Transverse colon (tissue), 4 donors: Measurements from ENCODE around the gene RHOB. TPM values are rescaled to one million over a fixed set of nuclear protein-coding genes. Genes with fewer than 3 reads are reported as not detected.
"Not testable (repeated sequence)": the region's sequence is repeated elsewhere in the genome, so short reads cannot be mapped to it uniquely, and the experiment has no call there.

Source experiments
- DNase-seq: peaks from one replicate; pipeline ENCODE4 v3.0.0-alpha.2; 2019
- H3K27ac ChIP-seq, 4 donors: fragments of 200-600 bp; sonication (generic); 2 replicates each; pipeline ENCODE4 v1.5.1; 2016 to 2018; ENCODE audit warnings: inconsistent platforms in 4 of 4
- H3K27me3 ChIP-seq: fragments of 200-600 bp; sonication (generic); 2 replicates; pipeline ENCODE4 v1.5.1; 2017; ENCODE audit warnings: inconsistent platforms
- H3K36me3 ChIP-seq, 4 donors: fragments of 200-600 bp; sonication (generic); 2 replicates each; pipeline ENCODE4 v1.5.1; 2017 to 2019; ENCODE audit warnings: inconsistent platforms in 4 of 4
- H3K4me1 ChIP-seq, 4 donors: fragments of 200-600 bp; sonication (generic); 2 replicates each; pipeline ENCODE4 v1.5.1; 2017 to 2020; ENCODE audit warnings: inconsistent platforms in 4 of 4
- H3K4me3 ChIP-seq, 4 donors: fragments of 200-600 bp; sonication (generic); 1 replicate in 1 of 4; 2 replicates in 3 of 4; pipeline versions ENCODE4 v1.5.1 to v1.6.1; 2017 to 2019; ENCODE audit warnings: inconsistent platforms in 4 of 4
- H3K9me3 ChIP-seq, 2 donors: fragments of 200-600 bp; sonication (generic); 2 replicates each; pipeline ENCODE4 v1.5.1; 2017 to 2019; ENCODE audit warnings: inconsistent platforms in 2 of 2
- CTCF ChIP-seq, 5 experiments: fragments of 200-600 bp in 3 of 5; fragments of 450-650 bp in 2 of 5; sonication (generic) in 3 of 5; IDR thresholded peaks; 1 replicate in 2 of 5; 2 replicates in 3 of 5; pipeline ENCODE4 v1.5.1; 2016 to 2017; ENCODE audit warnings: antibody characterized with exemption in 5 of 5, inconsistent platforms in 3 of 5, mild to moderate bottlenecking in 2 of 5, moderate library complexity in 1 of 5
- EP300 ChIP-seq: sonication (generic); formaldehyde crosslinking; IDR thresholded peaks from one replicate; pipeline ENCODE4 v1.6.1; 2017; ENCODE audit warnings: antibody characterized with exemption, low read depth
- POLR2A ChIP-seq: fragments of 450-650 bp; IDR thresholded peaks from one replicate; pipeline ENCODE4 v1.6.1; 2016; ENCODE audit warnings: antibody characterized with exemption, mild to moderate bottlenecking, moderate library complexity
- POLR2AphosphoS5 ChIP-seq, 3 donors: sonication (generic); formaldehyde crosslinking; IDR thresholded peaks; one replicate each; pipeline ENCODE4 v1.6.1; 2016; ENCODE audit warnings: antibody characterized with exemption in 3 of 3
- WGBS, 2 donors: methylation state at CpG; one replicate each; pipeline ENCODE4 v1.1.5; 2018; ENCODE audit warnings: low coverage in 1 of 2; 5-methylcytosine and 5-hydroxymethylcytosine counted together
- in situ Hi-C, 4 donors: fragments of 200-750 bp; cut with MboI; loops; one replicate each; pipeline versions ENCODE4 v1.15.0 to v1.15.1; 2017; ENCODE audit warnings: low sequenced_read_pairs in 3 of 4, low pct_ligation_motif_present in 1 of 4, low pct_unique_long_range_greater_than_20kb in 1 of 4
- intact Hi-C: fragments of 100-400 bp; cut with DNase I; formaldehyde crosslinking; loops from one replicate; pipeline ENCODE4 v1.15.1; 2023; ENCODE audit warnings: low total_unique reads
- total RNA-seq, 4 donors: library from RNA; depleted of rRNA; stranded (reverse); fragments of >200 nt; gene quantifications; one replicate each; pipeline ENCODE4 v1.1.0, GENCODE V29; 2016

The RHOB gene
- total RNA-seq, 4 donors from 2014 or later: 360 to 732 (median 532) TPM

DNA sequence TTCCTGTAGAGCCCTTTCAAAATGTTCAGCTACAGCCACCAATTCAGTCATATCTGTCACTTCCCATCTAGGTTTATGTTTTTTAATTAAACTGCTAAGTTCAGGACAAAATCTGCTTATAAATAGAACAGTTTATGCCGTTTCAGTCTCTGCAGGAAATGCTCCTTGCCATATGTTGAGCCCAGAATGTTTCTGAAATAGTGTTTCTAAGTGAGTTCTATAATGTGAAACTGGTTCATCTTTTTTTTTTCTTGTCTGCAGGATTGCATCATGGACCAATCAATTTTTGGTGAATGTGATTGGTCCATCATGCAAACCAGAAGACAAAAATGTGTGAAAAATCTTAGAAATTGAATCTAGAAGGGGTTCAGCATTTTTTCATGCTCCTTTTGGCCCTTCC is 30.2 kb upstream of the RHOB start:
- no peak for DNase-seq
- in situ Hi-C loops (no loop called here), intact Hi-C loops (no loop called here)
- no peaks in the 10 kb centered on the region for H3K36me3 ChIP-seq
- no peak overlapping the region for H3K4me3 ChIP-seq
- H3K4me1 ChIP-seq: peaks cover 3 to 18% (median 15%) of the 10 kb centered on the region in 4 donors
- no peak overlapping the region for H3K27ac ChIP-seq
- no peaks in the 10 kb centered on the region for H3K9me3 ChIP-seq
- 56 to 71% methylated on average over 1 of the region's 1 CpG for WGBS, 2 donors
- TF ChIP-seq POLR2AphosphoS5 (IDR thresholded peaks at IDR 0.05): no peak
- TF ChIP-seq CTCF (IDR thresholded peaks at IDR 0.05): no peak
- TF ChIP-seq POLR2A: no peak
- no peak for TF ChIP-seq EP300
- no peaks in the 10 kb centered on the region for H3K27me3 ChIP-seq

- H3K27ac ChIP-seq, H3K9me3 ChIP-seq, H3K36me3 ChIP-seq, intact Hi-C loops, in situ Hi-C loops, DNase-seq, H3K27me3 ChIP-seq, H3K4me3 ChIP-seq: not testable (repeated sequence)
- H3K4me1 ChIP-seq: peaks cover 6 to 24% (median 15%) of the 10 kb centered on the region in 4 donors
- WGBS, 2 donors: 21 to 82% methylated on average over 3 to 5 of the region's 5 CpGs
Observed at GRCh38 chr2:20417230-20417821, 29.5 kb upstream of the RHOB start.

GRCh38 chr2:20418519-20418918 is 28.4 kb upstream of the RHOB start:
- Histone ChIP-seq H3K27me3 (no peaks in the 10 kb centered on the region), H3K4me3 (no peak overlapping the region), H3K9me3 (no peaks in the 10 kb centered on the region), H3K36me3 (no peaks in the 10 kb centered on the region), H3K4me1 (peaks cover 14 to 34% (median 25%) of the 10 kb centered on the region in 4 donors), H3K27ac (peak overlapping the region; percentile 49 to 86 (median 80))
- WGBS, 2 donors: 55 to 100% methylated on average over 1 to 3 of the region's 3 CpGs
- intact Hi-C loops: loop anchor here (2.0 kb wide), 1 partner anchor 48 kb away; no protein-coding TSS in a partner anchor
- DNase-seq: peak; percentile 1
- TF ChIP-seq EP300 (no peak), CTCF (IDR thresholded peaks at IDR 0.05) (no peak), POLR2A (no peak), POLR2AphosphoS5 (IDR thresholded peaks at IDR 0.05) (no peak)
- in situ Hi-C loops: no loop called here

GRCh38 chr2:20419007-20419576 is 27.8 kb upstream of the RHOB start:
- WGBS, 2 donors: 30 to 64% methylated on average over 2 to 8 of the region's 8 CpGs
- Histone ChIP-seq H3K9me3 (no peaks in the 10 kb centered on the region), H3K27ac (peak overlapping the region; percentile 49 to 86 (median 80)), H3K36me3 (no peaks in the 10 kb centered on the region), H3K4me3 (no peak overlapping the region), H3K27me3 (no peaks in the 10 kb centered on the region), H3K4me1 (peaks cover 16 to 37% (median 27%) of the 10 kb centered on the region in 4 donors)
- intact Hi-C loops: loop anchor here (2.0 kb wide), 1 partner anchor 48 kb away; no protein-coding TSS in a partner anchor
- peak; percentile 57 for DNase-seq
- TF ChIP-seq POLR2AphosphoS5 (IDR thresholded peaks at IDR 0.05): peak in 2 of 3 donors; percentile 51 to 54
- no peak for TF ChIP-seq POLR2A
- in situ Hi-C loops: no loop called here

GRCh38 chr2:20419752-20420151 is 27.1 kb upstream of the RHOB start:
- in situ Hi-C loops: no loop called here

More at GRCh38 chr2:20419752-20420151, 27.1 kb upstream of the RHOB start:
- TF ChIP-seq EP300 (no peak), CTCF (IDR thresholded peaks at IDR 0.05) (no peak), POLR2AphosphoS5 (IDR thresholded peaks at IDR 0.05) (no peak), POLR2A (no peak)
- H3K27ac ChIP-seq: peak overlapping the region; percentile 49 to 86 (median 80)
- no peaks in the 10 kb centered on the region for H3K9me3 ChIP-seq
- H3K36me3 ChIP-seq: no peaks in the 10 kb centered on the region
- H3K4me1 ChIP-seq: peaks cover 22 to 43% (median 30%) of the 10 kb centered on the region in 4 donors
- H3K4me3 ChIP-seq: no peak overlapping the region
- WGBS, 2 donors: 74 to 79% methylated on average over 6 to 9 of the region's 9 CpGs
- intact Hi-C loops: loop anchor here (2.0 kb wide), 1 partner anchor 47 kb away; no protein-coding TSS in a partner anchor
- no peaks in the 10 kb centered on the region for H3K27me3 ChIP-seq
- peak; percentile 5 for DNase-seq
